Measurements from ENCODE around the gene RBM34.
"Not testable (repeated sequence)": the region's sequence is repeated elsewhere in the genome, so short reads cannot be mapped to it uniquely, and the experiment has no call there.

RBM34 gene

GRCh38 chr1:235108876-235109275, 52.2 kb downstream of the RBM34 start:
- DNase-seq = no peak

DNA sequence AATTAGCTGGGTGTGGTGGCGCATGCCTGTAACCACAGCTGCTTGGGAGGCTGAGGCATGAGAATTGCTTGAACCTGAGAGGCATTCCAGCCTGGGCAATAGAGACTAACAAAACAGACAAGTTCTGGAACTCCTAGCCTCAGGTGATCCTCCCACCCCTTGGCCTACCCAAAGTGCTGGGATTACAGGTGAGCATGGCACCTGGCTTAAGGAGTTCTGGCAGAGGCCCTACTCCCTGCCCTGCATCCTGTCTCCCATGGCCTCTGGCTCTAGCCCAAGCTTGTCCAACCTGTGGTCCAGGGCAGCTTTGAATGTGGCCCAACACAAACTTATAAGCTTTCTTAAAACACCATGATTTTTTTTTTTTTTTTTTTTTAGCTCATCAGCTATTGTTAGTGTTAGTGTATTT, 52.9 kb downstream of the RBM34 start:
- no peak for DNase-seq

DNA sequence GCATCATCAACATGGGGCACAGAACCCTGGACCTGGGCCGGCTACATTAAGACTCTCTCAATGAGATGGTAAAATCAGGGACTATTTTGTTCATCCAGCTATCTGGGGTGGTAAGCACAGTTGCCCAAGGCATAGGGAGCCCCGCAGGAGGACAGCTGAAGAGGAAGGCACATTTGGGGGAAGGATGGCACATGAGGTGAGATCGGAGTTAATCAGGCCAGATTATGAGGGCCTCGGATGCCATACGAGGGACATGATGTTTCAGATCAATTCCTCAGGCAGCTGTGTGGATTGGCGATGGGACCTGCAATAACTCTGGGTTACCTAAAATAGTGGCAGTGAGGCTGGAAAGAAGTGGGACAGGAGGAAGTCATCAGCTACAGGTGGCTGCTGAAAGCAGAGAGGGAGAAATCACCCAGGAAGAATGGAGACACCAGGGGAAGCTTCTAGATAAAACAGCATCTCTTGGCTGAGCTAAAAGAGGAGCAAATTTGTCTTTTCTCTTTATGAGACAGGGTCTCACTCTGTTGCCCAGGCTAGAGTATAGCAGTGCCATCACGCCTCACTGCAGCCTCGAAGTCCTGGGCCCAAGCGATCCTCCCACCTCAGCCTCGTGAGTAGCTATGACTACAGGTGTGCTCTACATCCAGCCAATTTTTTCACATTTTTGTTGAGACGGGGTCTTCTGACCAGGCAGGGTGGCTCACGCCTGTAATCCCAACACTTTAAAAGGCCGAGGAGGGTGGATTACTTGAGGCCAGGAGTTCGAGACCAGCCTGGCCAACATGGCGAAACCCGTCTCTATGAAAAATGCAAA, 53.5 kb downstream of the RBM34 start:
- no peak for DNase-seq

GRCh38 chr1:235106457-235106856, 54.6 kb downstream of the RBM34 start:
- DNase-seq = no peak

- DNase-seq = no peak
Measured at GRCh38 chr1:235105051-235106043, 55.7 kb downstream of the RBM34 start.

DNA sequence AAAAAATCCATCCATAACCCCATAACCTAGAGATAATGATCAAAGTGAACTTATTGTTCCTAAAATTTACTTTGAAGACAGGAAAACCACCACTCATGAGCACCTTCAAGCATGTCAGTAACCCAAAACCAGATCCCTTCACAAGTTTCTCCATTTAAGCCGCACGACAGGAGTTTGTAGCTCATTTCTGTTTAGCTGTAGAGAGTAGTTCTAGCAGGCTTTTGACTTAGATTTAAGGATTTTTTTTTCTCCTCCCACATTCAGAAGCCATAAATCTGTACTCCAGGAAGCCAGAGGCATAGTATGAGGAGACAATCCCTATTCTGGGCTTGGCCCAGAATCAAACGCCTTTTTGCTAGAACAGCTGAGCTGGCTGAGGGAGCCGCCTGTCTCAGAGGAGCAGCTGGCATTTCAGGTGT, 58.0 kb downstream of the RBM34 start:
- DNase-seq = no peak

- DNase-seq = no peak
Measured at GRCh38 chr1:235102259-235102582, 58.8 kb downstream of the RBM34 start.

- no peak for DNase-seq
Measured at GRCh38 chr1:235101558-235102258, 59.3 kb downstream of the RBM34 start.

GRCh38 chr1:235100194-235100772, 60.8 kb downstream of the RBM34 start:
- no peak for DNase-seq

- DNase-seq = no peak
Measured at GRCh38 chr1:235098991-235099390, 62.1 kb downstream of the RBM34 start.

DNA sequence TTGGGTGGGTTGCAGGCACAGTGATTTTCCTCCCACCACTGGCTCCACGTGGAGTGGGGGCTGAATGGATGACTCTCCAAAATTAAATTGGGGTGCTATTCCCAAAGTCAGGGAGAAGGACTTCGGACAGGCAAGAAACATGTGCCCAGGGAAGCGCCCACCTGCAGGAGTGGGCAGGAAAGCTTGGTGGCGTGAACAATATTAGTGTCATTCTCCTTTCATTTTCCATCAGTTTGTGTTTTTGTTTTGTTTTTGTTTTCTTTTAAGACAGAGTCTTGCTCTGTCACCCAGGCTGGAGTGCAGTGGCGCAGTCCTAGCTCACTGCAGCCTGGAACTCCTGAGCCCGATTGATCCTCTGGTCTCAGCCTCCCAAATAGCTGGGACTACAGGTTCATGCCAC, 62.5 kb downstream of the RBM34 start:
- DNase-seq = no peak

DNA sequence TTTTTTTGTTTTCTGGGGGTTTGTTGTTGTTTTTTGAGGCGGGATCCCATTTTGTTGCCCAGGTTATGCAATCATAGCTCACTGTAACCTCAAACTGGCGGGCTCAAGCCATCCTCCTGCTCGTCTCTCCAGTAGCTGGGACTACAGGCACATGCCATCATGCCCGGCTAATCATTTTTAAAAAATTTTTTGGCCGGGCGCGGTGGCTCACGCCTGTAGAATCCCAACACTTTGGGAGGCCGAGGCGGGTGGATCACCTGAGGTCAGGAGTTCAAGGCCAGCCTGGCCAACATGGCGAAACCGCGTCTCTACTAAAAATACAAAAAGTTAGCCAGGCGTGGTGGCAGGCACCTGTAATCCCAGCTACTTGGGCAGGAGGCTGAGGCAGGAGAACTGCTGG, 63.5 kb downstream of the RBM34 start:
- not testable (repeated sequence) for DNase-seq

GRCh38 chr1:235095938-235096562, 65.0 kb downstream of the RBM34 start:
- DNase-seq = no peak

GRCh38 chr1:235093696-235094592, 67.1 kb downstream of the RBM34 start:
- DNase-seq = peak; percentile 63

- DNase-seq = peak; percentile 18
Measured at GRCh38 chr1:235093013-235093695, 67.9 kb downstream of the RBM34 start.

GRCh38 chr1:235092415-235092814, 68.6 kb downstream of the RBM34 start:
- not testable (repeated sequence) for DNase-seq

- DNase-seq = not testable (repeated sequence)
Measured at GRCh38 chr1:235092045-235092406, 69.0 kb downstream of the RBM34 start.

DNA sequence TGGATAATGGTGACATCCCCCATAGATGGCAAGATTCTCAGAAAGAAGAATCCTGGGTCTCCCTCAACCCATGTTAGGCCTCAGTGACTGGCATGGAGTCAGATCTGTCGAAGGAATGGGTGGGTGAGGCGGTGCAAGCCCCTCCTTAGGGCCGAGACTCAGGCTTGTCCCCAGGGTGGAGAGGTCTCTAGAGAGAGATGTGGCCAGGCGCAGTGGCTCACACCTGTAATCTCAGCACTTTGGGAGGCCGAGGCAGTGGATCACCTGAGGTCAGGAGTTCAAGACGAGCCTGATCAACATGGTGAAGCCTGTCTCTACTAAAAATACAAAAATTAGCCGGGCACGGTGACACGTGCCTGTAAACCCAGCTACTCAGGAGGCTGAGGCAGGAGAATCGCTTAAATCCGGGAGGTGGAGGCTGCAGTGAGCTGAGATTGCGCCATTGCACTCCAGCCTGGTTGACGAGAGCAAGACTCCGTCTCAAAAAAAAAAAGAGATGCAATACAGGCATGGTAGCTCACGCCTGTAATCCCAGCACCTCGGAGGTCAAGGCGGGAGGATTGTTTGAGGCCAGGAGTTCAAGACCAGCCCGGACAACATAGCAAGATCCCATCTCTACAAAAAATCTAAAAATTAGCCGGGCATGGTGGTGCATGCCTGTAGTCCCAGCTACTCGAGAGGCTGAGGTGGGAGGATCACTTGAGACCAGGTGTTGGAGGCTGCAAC, 69.6 kb downstream of the RBM34 start:
- not testable (repeated sequence) for DNase-seq

DNA sequence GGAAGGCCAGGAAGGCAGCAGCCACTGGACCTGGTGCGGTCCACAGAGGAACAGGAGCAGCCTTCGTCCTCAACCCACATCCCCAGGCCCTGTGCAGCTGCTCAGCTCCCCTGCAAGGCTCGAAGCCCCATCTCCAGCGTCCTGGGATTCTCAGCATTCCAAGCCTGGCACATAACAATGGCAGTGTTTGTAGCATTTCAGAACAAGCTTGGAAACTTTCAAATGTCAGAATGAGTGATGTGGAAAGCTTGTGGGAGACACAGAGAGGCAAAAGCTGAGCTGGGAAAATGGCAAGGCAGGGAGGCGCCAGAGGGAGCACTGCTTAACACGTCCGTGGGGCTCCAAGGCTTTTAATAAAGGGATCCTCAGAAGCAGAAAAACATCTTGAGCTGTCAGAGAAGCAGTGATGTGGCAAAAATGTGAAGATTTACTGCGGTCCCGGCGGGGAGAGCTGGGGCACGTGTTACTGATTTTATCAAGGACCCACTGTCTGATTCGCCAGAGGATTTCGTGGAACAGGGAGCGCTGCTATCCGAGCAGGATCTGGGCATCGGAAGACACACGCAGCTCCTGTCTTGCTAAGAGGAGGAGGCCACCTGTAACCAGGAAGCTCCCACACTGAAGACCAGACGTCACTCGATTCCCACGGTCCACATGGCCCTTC, 70.5 kb downstream of the RBM34 start:
- DNase-seq = no peak

Data from COR-L47 (cell line).